SK-N-MC (cell line): ENCODE results near the gene PCCA.

Experiments
- DNase-seq: peaks from one replicate; pipeline ENCODE4 v3.0.0-alpha.2; 2011; ENCODE audit warnings: low read depth, low spot score
- H3K27ac ChIP-seq: fragments of 200-600 bp; sonication (generic); 2 replicates; pipeline ENCODE4 v1.5.1; 2016; ENCODE audit warnings: mixed run types
- H3K36me3 ChIP-seq: fragments of 200-600 bp; sonication (generic); 2 replicates; pipeline ENCODE4 v1.6.1; 2017; ENCODE audit warnings: antibody characterized with exemption, low read length, mixed read lengths; ENCODE audit not compliant: insufficient read depth
- H3K4me3 ChIP-seq: fragments of 200-600 bp; sonication (generic); 2 replicates; pipeline ENCODE4 v1.5.1; 2016
- H3K9ac ChIP-seq: fragments of 200-600 bp; sonication (generic); 2 replicates; pipeline ENCODE4 v1.8.0; 2017; ENCODE audit warnings: mixed run types, mixed read lengths; ENCODE audit not compliant: insufficient read length
- H3K9me3 ChIP-seq: fragments of 200-600 bp; sonication (generic); 2 replicates; pipeline ENCODE4 v1.6.1; 2017; ENCODE audit warnings: low read depth, mild to moderate bottlenecking, antibody characterized with exemption, low read length, moderate library complexity, mixed read lengths
- EZH2 ChIP-seq: fragments of 200-600 bp; sonication (generic); IDR thresholded peaks from one replicate; pipeline ENCODE4 v1.6.1; 2017; ENCODE audit warnings: antibody characterized with exemption
- FOXP2 ChIP-seq: optimal IDR thresholded peaks from 2 replicates; pipeline ENCODE3; 2011; ENCODE audit warnings: mild to moderate bottlenecking, moderate library complexity; ENCODE audit not compliant: insufficient read depth; ENCODE audit errors: extremely low read length, control extremely low read depth
- POLR2AphosphoS5 ChIP-seq: IDR thresholded peaks from 2 replicates; pipeline ENCODE4 v1.6.1; 2012; ENCODE audit warnings: mild to moderate bottlenecking, low read depth, low read length, borderline replicate concordance

Gene PCCA

DNA sequence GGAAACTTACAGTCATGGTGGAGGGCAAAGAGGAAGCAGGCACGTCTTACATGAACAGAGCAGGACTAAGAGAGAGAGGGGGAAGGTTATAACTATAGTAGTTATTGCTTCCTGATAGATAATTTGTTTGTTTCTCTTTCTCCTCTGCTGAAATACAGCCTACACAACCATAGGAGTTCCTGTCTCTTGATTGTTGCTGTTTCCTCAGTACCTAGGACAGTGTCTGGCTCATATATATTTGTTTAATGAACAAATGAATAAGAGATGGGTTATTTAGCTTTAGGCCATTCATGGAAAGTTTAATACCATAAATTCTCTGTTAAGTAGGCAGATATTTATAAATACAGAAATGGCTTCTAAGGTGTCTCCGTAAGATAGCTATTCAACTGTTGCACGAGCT, 95.2 kb downstream of the PCCA start:
- Histone ChIP-seq H3K9me3 (no peaks in the 10 kb centered on the region), H3K9ac (no peak overlapping the region), H3K27ac (no peak overlapping the region), H3K36me3 (no peaks in the 10 kb centered on the region), H3K4me3 (no peak overlapping the region)
- DNase-seq = no peak
- no peak for TF ChIP-seq FOXP2

DNA sequence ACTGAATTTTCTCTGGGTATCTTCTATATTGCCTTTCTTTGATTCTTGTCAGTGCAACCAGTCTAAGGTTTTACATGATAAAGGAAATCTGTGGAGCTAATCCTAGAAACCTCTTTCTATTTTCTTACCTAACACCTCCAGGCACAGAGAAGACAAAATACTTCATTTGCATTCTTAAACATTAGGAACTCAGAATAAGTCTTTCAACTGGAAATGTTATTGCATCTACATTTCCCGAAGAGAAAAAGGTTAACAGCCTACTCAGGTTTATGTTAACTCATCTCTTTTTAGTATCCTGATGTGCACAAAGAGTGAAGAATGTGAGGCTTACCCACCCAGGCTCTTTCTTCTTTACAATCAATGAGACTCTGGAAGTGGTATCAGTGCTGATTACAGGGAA, 106.7 kb downstream of the PCCA start:
- no peak overlapping the region for H3K9ac ChIP-seq
- H3K27ac ChIP-seq = no peak overlapping the region
- no peak overlapping the region for H3K4me3 ChIP-seq

DNA sequence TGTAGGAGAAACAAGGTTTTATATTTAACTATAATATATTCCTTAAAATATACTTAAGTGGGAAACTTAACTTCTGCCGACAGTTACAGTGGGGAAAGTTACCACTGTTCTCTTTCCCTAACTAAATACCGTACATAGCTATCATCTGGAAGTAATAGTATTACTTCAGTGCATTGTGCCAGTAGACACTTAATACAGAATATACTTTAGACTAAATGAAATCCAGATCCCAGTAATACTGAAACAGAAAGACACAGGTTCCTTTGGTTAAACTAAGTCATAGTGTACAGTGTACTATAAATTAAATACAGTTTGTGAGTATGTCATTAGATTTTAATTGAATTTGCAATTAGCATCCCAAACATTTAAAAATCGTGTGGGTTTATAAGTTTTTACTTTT, 107.5 kb downstream of the PCCA start:
- no peak overlapping the region; the same call in 1 of the 2 replicates for H3K27ac ChIP-seq
- no peak for DNase-seq
- H3K36me3 ChIP-seq = no peaks in the 10 kb centered on the region
- peak overlapping the region; percentile 7 for H3K9ac ChIP-seq
- H3K4me3 ChIP-seq = no peak overlapping the region
- H3K9me3 ChIP-seq = no peaks in the 10 kb centered on the region
- TF ChIP-seq POLR2AphosphoS5 (no peak), EZH2 (no peak), FOXP2 (no peak)

More for the DNA sequence above, 106.7 kb downstream of the PCCA start:
- no peak for TF ChIP-seq EZH2
- no peaks in the 10 kb centered on the region for H3K9me3 ChIP-seq
- H3K36me3 ChIP-seq = no peaks in the 10 kb centered on the region
- no peak for DNase-seq

DNA sequence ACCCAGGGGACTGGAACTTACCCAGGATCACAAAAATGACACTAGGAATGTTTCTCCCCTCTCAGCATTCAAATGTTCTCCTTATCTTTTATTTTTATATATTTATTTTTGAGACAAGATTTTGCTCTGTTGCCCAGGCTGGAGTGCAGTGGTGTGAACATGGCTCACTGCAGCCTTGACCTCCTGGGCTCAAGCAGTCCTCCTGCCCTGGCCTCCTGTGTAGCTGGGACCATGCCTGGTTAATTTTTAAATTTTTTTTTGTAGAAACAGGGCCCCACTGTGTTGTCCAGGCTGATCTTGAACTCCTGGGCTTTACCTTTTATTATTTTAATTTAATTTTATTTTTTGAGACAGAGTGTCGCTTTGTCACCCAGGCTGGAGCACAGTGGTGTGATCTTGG, 108.2 kb downstream of the PCCA start:
- no peak overlapping the region for H3K9ac ChIP-seq
- DNase-seq = no peak
- H3K27ac ChIP-seq = no peak overlapping the region
- TF ChIP-seq EZH2 = no peak
- H3K36me3 ChIP-seq = no peaks in the 10 kb centered on the region
- no peak overlapping the region for H3K4me3 ChIP-seq
- no peaks in the 10 kb centered on the region for H3K9me3 ChIP-seq

- TF ChIP-seq FOXP2 (no peak), POLR2AphosphoS5 (no peak), EZH2 (no peak)
- no peak overlapping the region for H3K4me3 ChIP-seq
- no peak for DNase-seq
- H3K36me3 ChIP-seq = no peaks in the 10 kb centered on the region
- H3K9me3 ChIP-seq = no peaks in the 10 kb centered on the region
- no peak overlapping the region for H3K27ac ChIP-seq
- H3K9ac ChIP-seq = no peak overlapping the region
These were observed 108.9 kb downstream of the PCCA start for GRCh38 chr13:100197591-100198365.

- Histone ChIP-seq H3K27ac (no peak overlapping the region), H3K9ac (no peak overlapping the region), H3K9me3 (no peaks in the 10 kb centered on the region), H3K36me3 (no peaks in the 10 kb centered on the region), H3K4me3 (no peak overlapping the region)
- no peak for DNase-seq
- no peak for TF ChIP-seq FOXP2
- TF ChIP-seq EZH2 = no peak
These were observed 114.9 kb downstream of the PCCA start for GRCh38 chr13:100203696-100204367.

- TF ChIP-seq POLR2AphosphoS5 = no peak
- no peak for TF ChIP-seq FOXP2
- TF ChIP-seq EZH2 = no peak
- no peaks in the 10 kb centered on the region for H3K36me3 ChIP-seq
- H3K27ac ChIP-seq = no peak overlapping the region
- no peak for DNase-seq
- no peak overlapping the region for H3K4me3 ChIP-seq
- H3K9me3 ChIP-seq = no peaks in the 10 kb centered on the region
- H3K9ac ChIP-seq = no peak overlapping the region
These were observed 119.1 kb downstream of the PCCA start for GRCh38 chr13:100208002-100208401.

GRCh38 chr13:100208626-100209025, 119.7 kb downstream of the PCCA start:
- no peaks in the 10 kb centered on the region for H3K9me3 ChIP-seq
- no peak overlapping the region for H3K27ac ChIP-seq
- H3K36me3 ChIP-seq = no peaks in the 10 kb centered on the region
- DNase-seq = no peak
- H3K9ac ChIP-seq = no peak overlapping the region
- H3K4me3 ChIP-seq = no peak overlapping the region
- TF ChIP-seq FOXP2 (no peak), EZH2 (no peak), POLR2AphosphoS5 (no peak)
